Measurements from ENCODE around the gene NUP205.
"Not testable (repeated sequence)": the region's sequence is repeated elsewhere in the genome, so short reads cannot be mapped to it uniquely, and the experiment has no call there.

NUP205 gene

DNA sequence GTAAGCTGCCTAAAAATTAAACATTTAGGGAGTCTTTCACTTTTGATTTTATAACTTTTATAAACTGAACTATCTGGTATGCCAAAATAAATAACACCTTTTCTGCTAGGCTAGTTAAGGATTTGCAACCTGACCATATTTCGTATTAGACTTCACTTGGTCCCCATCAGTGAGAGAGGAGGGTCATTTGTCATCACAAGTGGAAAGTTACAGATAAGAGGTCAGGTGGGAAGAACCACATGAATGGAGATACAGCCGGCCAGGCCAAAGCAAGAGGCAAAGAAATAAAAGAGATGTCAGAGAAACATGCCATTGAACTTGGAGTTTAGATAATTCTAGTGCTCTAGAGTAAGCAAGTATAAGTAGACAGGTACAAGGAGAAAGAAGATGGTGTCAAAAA, 60.1 kb downstream of the NUP205 start:
- peaks cover 35 to 53% (median 45%) of the 10 kb centered on the region in 5 donors for H3K36me3 ChIP-seq (ENCODE audit: control insufficient read depth in 5 of 5, insufficient read depth in 5 of 5, low read length in 5 of 5)
- no peak overlapping the region for H3K27ac ChIP-seq (ENCODE audit: low read depth, low read length)

DNA sequence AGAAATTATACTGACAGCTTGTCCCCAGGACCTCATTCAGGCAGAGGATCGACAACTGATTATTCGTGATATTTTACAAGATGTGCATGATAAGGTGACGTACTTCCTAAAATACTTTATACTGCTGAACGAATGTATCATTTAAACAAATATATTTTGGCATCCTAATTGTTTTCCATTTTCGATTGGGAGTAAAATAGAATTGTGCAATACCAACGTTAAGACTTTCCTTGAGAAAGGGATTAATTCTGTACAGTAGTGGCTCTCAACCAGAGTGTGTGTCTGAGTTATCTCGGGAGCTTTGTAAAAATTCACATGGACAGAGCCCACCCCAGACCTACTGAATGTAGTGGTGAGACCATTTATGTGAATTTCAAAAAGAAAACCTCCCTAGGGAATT, 60.8 kb downstream of the NUP205 start:
- peaks cover 36 to 56% (median 49%) of the 10 kb centered on the region in 5 donors for H3K36me3 ChIP-seq (ENCODE audit: control insufficient read depth in 5 of 5, insufficient read depth in 5 of 5, low read length in 5 of 5)
- no peaks in the 10 kb centered on the region for H3K27me3 ChIP-seq (ENCODE audit: control insufficient read depth in 5 of 5, insufficient read depth in 4 of 5, low read length in 5 of 5)
- no peak overlapping the region for H3K27ac ChIP-seq (ENCODE audit: low read depth, low read length)

More for the DNA sequence above, 60.1 kb downstream of the NUP205 start:
- Histone ChIP-seq H3K9ac (ENCODE audit: low read length in 5 of 5) (peak overlapping the region in 1 of 5 donors; percentile 11), H3K4me1 (ENCODE audit: control insufficient read depth in 5 of 5, insufficient read depth in 5 of 5, low read length in 5 of 5) (peaks cover 0 to 8% (median 3%) of the 10 kb centered on the region in 5 donors), H3K27me3 (ENCODE audit: control insufficient read depth in 5 of 5, insufficient read depth in 4 of 5, low read length in 5 of 5) (no peaks in the 10 kb centered on the region), H3K9me3 (ENCODE audit: control insufficient read depth in 5 of 5, low read length in 5 of 5) (no peaks in the 10 kb centered on the region), H3K4me3 (ENCODE audit: low read depth in 1 of 5, low read length in 5 of 5) (no peak overlapping the region)

DNA sequence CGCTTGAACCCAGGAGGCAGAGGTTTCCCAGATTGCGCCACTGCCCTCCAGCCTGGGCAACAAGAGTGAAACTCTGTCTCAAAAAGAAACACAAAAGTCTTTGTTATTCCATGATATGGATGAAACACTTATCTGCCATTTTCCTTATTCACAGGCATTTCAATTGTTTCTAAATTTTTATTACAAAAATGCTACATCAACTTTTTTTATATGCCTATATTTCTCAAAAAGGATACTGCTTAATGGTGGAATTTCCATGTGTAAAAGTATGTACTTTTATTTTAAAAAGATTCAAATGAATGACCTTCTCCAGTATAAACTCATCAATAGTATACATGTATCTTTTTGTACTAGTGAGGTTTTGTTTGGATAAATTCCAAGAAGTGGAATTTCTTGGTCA, 62.7 kb downstream of the NUP205 start:
- H3K9ac ChIP-seq (ENCODE audit: low read length in 5 of 5) = no peak overlapping the region
- no peaks in the 10 kb centered on the region for H3K9me3 ChIP-seq (ENCODE audit: control insufficient read depth in 5 of 5, low read length in 5 of 5)
- no peaks in the 10 kb centered on the region for H3K27me3 ChIP-seq (ENCODE audit: control insufficient read depth in 5 of 5, insufficient read depth in 4 of 5, low read length in 5 of 5)
- H3K4me3 ChIP-seq (ENCODE audit: low read depth in 1 of 5, low read length in 5 of 5) = no peak overlapping the region
- H3K36me3 ChIP-seq (ENCODE audit: control insufficient read depth in 5 of 5, insufficient read depth in 5 of 5, low read length in 5 of 5) = peaks cover 41 to 59% (median 51%) of the 10 kb centered on the region in 5 donors
- peaks cover 0 to 8% (median 3%) of the 10 kb centered on the region in 5 donors for H3K4me1 ChIP-seq (ENCODE audit: control insufficient read depth in 5 of 5, insufficient read depth in 5 of 5, low read length in 5 of 5)
- no peak overlapping the region for H3K27ac ChIP-seq (ENCODE audit: low read depth, low read length)

More for the DNA sequence above, 60.8 kb downstream of the NUP205 start:
- Histone ChIP-seq H3K4me1 (ENCODE audit: control insufficient read depth in 5 of 5, insufficient read depth in 5 of 5, low read length in 5 of 5) (peaks cover 0 to 8% (median 3%) of the 10 kb centered on the region in 5 donors), H3K4me3 (ENCODE audit: low read depth in 1 of 5, low read length in 5 of 5) (no peak overlapping the region), H3K9ac (ENCODE audit: low read length in 5 of 5) (no peak overlapping the region), H3K9me3 (ENCODE audit: control insufficient read depth in 5 of 5, low read length in 5 of 5) (no peaks in the 10 kb centered on the region)

DNA sequence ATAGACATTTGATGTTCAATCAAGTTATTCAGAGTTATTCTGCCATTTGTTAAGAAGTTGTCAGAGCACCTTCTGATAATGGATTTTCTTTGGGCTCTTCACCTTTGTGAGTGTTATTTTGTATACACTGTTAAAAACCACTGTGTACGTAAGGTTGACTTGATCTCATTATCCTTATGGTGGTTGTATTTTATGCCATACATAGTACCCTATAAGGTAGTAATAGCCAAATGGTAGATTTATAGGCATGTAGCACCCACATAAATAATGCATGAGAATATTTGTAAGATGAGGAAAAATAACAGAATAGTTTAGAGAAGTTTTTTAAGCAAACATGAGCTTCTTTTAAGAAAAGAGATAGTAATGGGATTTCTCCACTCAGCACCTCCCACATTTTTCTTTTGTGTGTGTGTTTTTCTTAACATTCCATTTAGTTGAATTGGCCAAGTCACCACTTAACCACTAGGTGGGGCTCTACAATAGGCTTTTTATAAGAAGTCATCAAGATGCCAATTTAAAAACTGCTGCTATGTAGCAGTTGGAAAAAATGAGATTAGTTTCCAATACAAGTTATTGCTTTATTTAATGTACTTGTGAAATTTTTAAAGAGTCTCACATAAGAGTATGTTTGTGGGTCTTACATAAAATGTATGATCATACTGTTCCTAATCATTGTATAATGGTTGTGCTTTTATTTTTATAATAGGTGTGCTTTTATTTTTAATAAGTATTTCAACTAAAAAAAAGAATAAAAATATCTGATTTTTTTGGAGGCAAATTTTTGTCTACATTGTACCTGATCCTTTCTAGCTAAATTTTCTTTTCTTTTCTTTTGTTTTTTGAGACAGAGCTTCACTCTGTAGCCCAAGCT, 63.5 kb downstream of the NUP205 start:
- H3K36me3 ChIP-seq (ENCODE audit: control insufficient read depth in 5 of 5, insufficient read depth in 5 of 5, low read length in 5 of 5) = peaks cover 46 to 61% (median 51%) of the 10 kb centered on the region in 5 donors
- no peaks in the 10 kb centered on the region for H3K27me3 ChIP-seq (ENCODE audit: control insufficient read depth in 5 of 5, insufficient read depth in 4 of 5, low read length in 5 of 5)
- H3K27ac ChIP-seq (ENCODE audit: low read depth, low read length) = no peak overlapping the region
- peaks cover 0 to 8% (median 3%) of the 10 kb centered on the region in 5 donors for H3K4me1 ChIP-seq (ENCODE audit: control insufficient read depth in 5 of 5, insufficient read depth in 5 of 5, low read length in 5 of 5)
- H3K9me3 ChIP-seq (ENCODE audit: control insufficient read depth in 5 of 5, low read length in 5 of 5) = no peaks in the 10 kb centered on the region
- no peak overlapping the region for H3K9ac ChIP-seq (ENCODE audit: low read length in 5 of 5)
- H3K4me3 ChIP-seq (ENCODE audit: low read depth in 1 of 5, low read length in 5 of 5) = no peak overlapping the region

DNA sequence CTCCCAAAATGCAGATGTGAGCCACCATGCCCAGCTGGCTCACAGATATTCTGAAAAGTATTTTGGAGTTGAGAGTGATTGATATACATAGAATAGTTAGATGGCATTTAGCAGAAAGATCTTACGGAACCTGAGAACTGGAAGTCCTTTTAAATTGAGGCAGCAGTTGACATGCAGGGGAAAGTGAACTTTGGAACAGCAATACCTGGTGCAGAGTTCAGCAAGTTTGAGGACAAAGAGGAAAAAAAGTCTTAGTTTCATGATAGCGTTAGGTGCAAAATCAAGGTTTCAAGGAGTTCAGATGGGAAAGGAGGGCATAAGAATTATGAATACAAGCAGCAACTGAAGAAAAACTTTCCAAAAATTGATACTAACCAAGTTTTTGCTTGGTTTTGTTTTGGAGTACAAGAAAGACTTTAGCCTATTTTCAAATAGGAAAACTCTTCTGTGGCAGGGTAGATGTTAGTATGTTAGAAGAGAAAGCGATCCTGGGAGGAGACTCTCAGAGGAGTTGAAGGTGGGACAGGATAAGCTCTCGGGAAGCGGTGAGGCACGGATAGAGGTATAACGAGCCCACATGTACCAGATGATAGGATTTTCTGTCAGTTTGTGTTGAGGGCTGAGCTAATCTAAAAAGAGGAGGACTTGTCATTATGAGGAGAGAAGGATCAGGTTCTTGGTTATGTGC, 76.6 kb downstream of the NUP205 start:
- Histone ChIP-seq H3K4me1 (ENCODE audit: control insufficient read depth in 5 of 5, insufficient read depth in 5 of 5, low read length in 5 of 5) (no peaks in the 10 kb centered on the region), H3K9ac (ENCODE audit: low read length in 5 of 5) (no peak overlapping the region), H3K36me3 (ENCODE audit: control insufficient read depth in 5 of 5, insufficient read depth in 5 of 5, low read length in 5 of 5) (peaks cover 27 to 60% (median 32%) of the 10 kb centered on the region in 5 donors), H3K4me3 (ENCODE audit: low read depth in 1 of 5, low read length in 5 of 5) (no peak overlapping the region), H3K9me3 (ENCODE audit: control insufficient read depth in 5 of 5, low read length in 5 of 5) (no peaks in the 10 kb centered on the region), H3K27ac (ENCODE audit: low read depth, low read length) (no peak overlapping the region), H3K27me3 (ENCODE audit: control insufficient read depth in 5 of 5, insufficient read depth in 4 of 5, low read length in 5 of 5) (no peaks in the 10 kb centered on the region)

DNA sequence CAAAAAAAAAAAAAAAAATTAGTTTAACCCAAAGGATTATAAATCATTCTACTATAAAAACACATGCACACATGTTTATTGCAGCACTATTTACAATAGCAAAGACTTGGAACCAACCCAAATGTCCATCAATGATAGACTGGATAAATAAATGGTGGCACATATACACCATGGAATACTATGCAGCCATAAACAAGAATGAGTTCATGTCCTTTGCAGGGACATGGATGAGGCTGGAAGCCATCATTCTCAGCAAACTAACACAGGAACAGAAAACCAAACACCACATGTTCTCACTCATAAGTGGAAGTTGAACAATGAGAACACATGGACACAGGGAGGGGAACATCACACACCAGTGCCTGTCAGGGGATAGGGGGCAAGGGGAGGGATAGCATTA, 82.0 kb downstream of the NUP205 start:
- not testable (repeated sequence) for H3K27ac ChIP-seq (ENCODE audit: low read depth, low read length); H3K9me3 ChIP-seq (ENCODE audit: control insufficient read depth in 5 of 5, low read length in 5 of 5); H3K4me3 ChIP-seq (ENCODE audit: low read depth in 1 of 5, low read length in 5 of 5); H3K27me3 ChIP-seq (ENCODE audit: control insufficient read depth in 5 of 5, insufficient read depth in 4 of 5, low read length in 5 of 5); H3K9ac ChIP-seq (ENCODE audit: low read length in 5 of 5); H3K4me1 ChIP-seq (ENCODE audit: control insufficient read depth in 5 of 5, insufficient read depth in 5 of 5, low read length in 5 of 5)
- H3K36me3 ChIP-seq (ENCODE audit: control insufficient read depth in 5 of 5, insufficient read depth in 5 of 5, low read length in 5 of 5) = peaks cover 26 to 82% (median 30%) of the 10 kb centered on the region in 5 donors

DNA sequence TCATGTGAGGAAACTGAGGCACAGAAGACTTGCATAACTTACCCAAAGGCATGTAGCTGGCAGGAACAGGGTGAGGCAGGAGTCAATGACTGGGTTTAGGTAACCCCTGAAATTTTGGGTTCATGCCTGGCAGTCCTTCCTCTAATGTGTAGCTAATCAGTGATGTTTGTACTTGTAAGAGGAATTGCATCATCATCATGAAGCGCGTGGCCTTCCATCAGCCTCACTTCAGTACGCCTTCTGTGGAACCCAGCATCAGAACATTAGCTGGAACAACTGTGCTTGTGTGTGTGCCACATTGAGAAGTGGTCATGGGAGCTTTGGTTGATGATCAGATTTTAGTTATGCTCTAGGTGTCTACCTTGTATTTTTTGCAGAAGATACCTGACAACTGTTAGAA, 86.4 kb downstream of the NUP205 start:
- Histone ChIP-seq H3K27me3 (ENCODE audit: control insufficient read depth in 5 of 5, insufficient read depth in 4 of 5, low read length in 5 of 5) (no peaks in the 10 kb centered on the region), H3K36me3 (ENCODE audit: control insufficient read depth in 5 of 5, insufficient read depth in 5 of 5, low read length in 5 of 5) (peaks cover 22 to 83% (median 32%) of the 10 kb centered on the region in 5 donors), H3K9me3 (ENCODE audit: control insufficient read depth in 5 of 5, low read length in 5 of 5) (no peaks in the 10 kb centered on the region), H3K9ac (ENCODE audit: low read length in 5 of 5) (no peak overlapping the region), H3K27ac (ENCODE audit: low read depth, low read length) (no peak overlapping the region), H3K4me1 (ENCODE audit: control insufficient read depth in 5 of 5, insufficient read depth in 5 of 5, low read length in 5 of 5) (no peaks in the 10 kb centered on the region), H3K4me3 (ENCODE audit: low read depth in 1 of 5, low read length in 5 of 5) (no peak overlapping the region)

DNA sequence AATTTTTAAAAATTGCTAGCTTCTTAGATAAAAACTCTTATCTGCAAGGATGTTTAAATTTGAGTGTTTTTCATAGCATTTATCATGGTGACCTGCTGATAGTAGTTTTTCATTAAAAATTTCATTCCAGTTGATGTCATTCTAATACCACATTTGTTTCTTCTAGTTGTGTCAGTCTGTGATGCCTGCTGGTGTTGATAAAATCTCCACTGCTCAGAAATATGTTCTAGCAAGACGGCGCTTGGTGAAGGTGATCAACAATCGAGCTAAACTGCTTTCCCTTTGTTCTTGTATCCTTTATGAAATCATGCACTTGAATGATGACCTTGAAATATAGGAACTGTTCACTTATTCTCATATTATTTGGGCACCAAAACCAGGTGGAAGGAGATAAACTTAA, 87.0 kb downstream of the NUP205 start:
- no peaks in the 10 kb centered on the region for H3K4me1 ChIP-seq (ENCODE audit: control insufficient read depth in 5 of 5, insufficient read depth in 5 of 5, low read length in 5 of 5)
- H3K9ac ChIP-seq (ENCODE audit: low read length in 5 of 5) = no peak overlapping the region
- no peak overlapping the region for H3K27ac ChIP-seq (ENCODE audit: low read depth, low read length)
- no peak overlapping the region for H3K4me3 ChIP-seq (ENCODE audit: low read depth in 1 of 5, low read length in 5 of 5)
- H3K36me3 ChIP-seq (ENCODE audit: control insufficient read depth in 5 of 5, insufficient read depth in 5 of 5, low read length in 5 of 5) = peaks cover 22 to 78% (median 32%) of the 10 kb centered on the region in 5 donors
- no peaks in the 10 kb centered on the region for H3K9me3 ChIP-seq (ENCODE audit: control insufficient read depth in 5 of 5, low read length in 5 of 5)
- no peaks in the 10 kb centered on the region for H3K27me3 ChIP-seq (ENCODE audit: control insufficient read depth in 5 of 5, insufficient read depth in 4 of 5, low read length in 5 of 5)

DNA sequence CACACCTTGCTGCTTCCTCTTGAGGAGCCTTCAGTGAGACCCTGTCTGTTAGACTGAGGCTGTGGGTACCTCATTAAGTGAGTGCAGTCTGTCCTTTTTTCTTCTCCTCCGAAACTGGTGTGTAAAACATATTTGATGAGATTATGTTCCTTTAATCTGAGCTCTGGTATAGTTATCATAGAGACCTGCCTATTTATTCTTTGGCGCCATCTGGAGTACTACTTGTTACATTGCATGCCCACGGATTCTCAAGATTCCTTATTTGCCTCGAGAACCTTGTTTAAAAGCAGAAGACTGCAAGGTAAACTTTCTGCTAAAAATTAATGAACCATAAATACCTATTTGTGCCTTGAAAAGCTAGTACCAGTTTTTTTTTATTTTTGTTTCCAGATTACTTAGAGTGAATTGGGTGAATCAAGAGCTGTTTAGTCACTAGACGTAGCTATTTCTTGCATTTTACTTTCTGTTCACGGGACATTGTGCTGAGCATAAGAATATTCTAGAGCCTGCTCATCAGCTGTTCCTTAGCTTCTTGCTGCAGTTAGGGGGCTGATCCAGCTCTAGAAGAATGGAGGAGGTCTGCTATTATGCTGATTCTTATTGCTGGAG, 87.7 kb downstream of the NUP205 start:
- Histone ChIP-seq H3K36me3 (ENCODE audit: control insufficient read depth in 5 of 5, insufficient read depth in 5 of 5, low read length in 5 of 5) (peaks cover 22 to 73% (median 32%) of the 10 kb centered on the region in 5 donors), H3K27ac (ENCODE audit: low read depth, low read length) (no peak overlapping the region), H3K9me3 (ENCODE audit: control insufficient read depth in 5 of 5, low read length in 5 of 5) (no peaks in the 10 kb centered on the region), H3K4me3 (ENCODE audit: low read depth in 1 of 5, low read length in 5 of 5) (no peak overlapping the region), H3K4me1 (ENCODE audit: control insufficient read depth in 5 of 5, insufficient read depth in 5 of 5, low read length in 5 of 5) (no peaks in the 10 kb centered on the region), H3K9ac (ENCODE audit: low read length in 5 of 5) (no peak overlapping the region), H3K27me3 (ENCODE audit: control insufficient read depth in 5 of 5, insufficient read depth in 4 of 5, low read length in 5 of 5) (no peaks in the 10 kb centered on the region)

DNA sequence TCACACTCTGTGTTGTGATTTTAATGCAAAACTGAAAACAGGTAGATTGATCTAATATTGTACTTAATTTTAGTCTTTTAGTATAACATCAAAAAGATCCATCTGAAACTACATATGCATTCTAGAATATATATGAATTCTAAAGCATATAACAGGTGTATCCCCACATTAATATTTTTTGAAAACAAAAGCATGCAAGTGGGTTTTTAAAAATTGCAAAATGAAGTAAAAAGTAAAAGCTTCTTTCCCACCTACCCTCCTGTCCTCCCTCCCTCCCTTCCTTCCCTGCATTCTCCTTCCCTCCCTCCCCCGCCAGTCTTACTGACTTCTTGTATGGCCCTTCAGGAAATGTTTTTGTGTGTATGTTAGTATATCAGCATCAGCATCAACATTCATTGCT, 90.0 kb downstream of the NUP205 start:
- H3K27me3 ChIP-seq (ENCODE audit: control insufficient read depth in 5 of 5, insufficient read depth in 4 of 5, low read length in 5 of 5) = no peaks in the 10 kb centered on the region
- H3K4me1 ChIP-seq (ENCODE audit: control insufficient read depth in 5 of 5, insufficient read depth in 5 of 5, low read length in 5 of 5) = no peaks in the 10 kb centered on the region
- H3K4me3 ChIP-seq (ENCODE audit: low read depth in 1 of 5, low read length in 5 of 5) = no peak overlapping the region
- H3K9me3 ChIP-seq (ENCODE audit: control insufficient read depth in 5 of 5, low read length in 5 of 5) = no peaks in the 10 kb centered on the region
- no peak overlapping the region for H3K9ac ChIP-seq (ENCODE audit: low read length in 5 of 5)
- peaks cover 16 to 54% (median 31%) of the 10 kb centered on the region in 5 donors for H3K36me3 ChIP-seq (ENCODE audit: control insufficient read depth in 5 of 5, insufficient read depth in 5 of 5, low read length in 5 of 5)
- no peak overlapping the region for H3K27ac ChIP-seq (ENCODE audit: low read depth, low read length)

Data from subcutaneous abdominal adipose tissue (tissue), 5 donors.